Tibial nerve (tissue), 4 donors: ENCODE results near the gene RAB36.

Experiments used
- CTCF ChIP-seq, 5 experiments: fragments of 200-600 bp in 3 of 5; fragments of 450-650 bp in 2 of 5; sonication (generic) in 3 of 5; IDR thresholded peaks; one replicate each; pipeline ENCODE4 v1.5.1; 2016 to 2019; ENCODE audit warnings: antibody characterized with exemption in 5 of 5, mild to moderate bottlenecking in 3 of 5, moderate library complexity in 2 of 5
- EP300 ChIP-seq, 2 donors: sonication (generic); formaldehyde crosslinking; IDR thresholded peaks; one replicate each; pipeline ENCODE4 v1.6.1; 2017; ENCODE audit warnings: antibody characterized with exemption in 2 of 2, mild to moderate bottlenecking in 1 of 2

GRCh38 chr22:23212061-23213021, 67.1 kb downstream of the RAB36 start:
- TF ChIP-seq CTCF (IDR thresholded peaks at IDR 0.05) (no peak), EP300 (IDR thresholded peaks at IDR 0.05) (no peak)
